ENCODE measurements around the gene BPI. TPM values are rescaled to one million over a fixed set of nuclear protein-coding genes. Genes with fewer than 3 reads are reported as not detected.

BPI gene
- total and polyA plus RNA-seq, 8 donors: 0.35 to 3.2 (median 0.79) TPM

GRCh38 chr20:38344107-38344701, 40.2 kb downstream of the BPI start:
- H3K27me3 ChIP-seq: peaks cover 0 to 13% of the 10 kb centered on the region in 2 donors
- intact Hi-C loops (cut with DNase I): no loop called here

DNA sequence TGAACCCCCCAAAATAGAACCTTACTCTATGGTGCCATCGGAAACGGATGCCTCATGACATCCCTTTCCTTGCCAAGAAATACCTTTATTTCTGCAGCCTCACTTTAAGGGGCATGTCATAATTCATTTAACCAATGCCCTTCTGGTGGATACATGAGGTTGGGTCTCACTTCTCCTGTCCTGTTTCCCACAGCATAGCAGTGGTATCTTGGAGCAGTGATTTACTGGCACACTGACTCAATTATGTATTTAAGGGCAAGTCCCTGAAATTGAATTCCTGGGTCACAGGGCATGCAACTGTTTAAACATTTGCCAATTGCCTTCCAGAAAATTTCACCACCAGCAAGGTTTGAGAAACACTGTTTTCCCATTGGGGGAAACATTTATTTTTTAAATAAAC, 41.7 kb downstream of the BPI start:
- H3K4me1 ChIP-seq: peaks cover 0 to 5% of the 10 kb centered on the region in 2 donors
- no peaks in the 10 kb centered on the region for H3K9me3 ChIP-seq
- TF ChIP-seq, protein P1, sequence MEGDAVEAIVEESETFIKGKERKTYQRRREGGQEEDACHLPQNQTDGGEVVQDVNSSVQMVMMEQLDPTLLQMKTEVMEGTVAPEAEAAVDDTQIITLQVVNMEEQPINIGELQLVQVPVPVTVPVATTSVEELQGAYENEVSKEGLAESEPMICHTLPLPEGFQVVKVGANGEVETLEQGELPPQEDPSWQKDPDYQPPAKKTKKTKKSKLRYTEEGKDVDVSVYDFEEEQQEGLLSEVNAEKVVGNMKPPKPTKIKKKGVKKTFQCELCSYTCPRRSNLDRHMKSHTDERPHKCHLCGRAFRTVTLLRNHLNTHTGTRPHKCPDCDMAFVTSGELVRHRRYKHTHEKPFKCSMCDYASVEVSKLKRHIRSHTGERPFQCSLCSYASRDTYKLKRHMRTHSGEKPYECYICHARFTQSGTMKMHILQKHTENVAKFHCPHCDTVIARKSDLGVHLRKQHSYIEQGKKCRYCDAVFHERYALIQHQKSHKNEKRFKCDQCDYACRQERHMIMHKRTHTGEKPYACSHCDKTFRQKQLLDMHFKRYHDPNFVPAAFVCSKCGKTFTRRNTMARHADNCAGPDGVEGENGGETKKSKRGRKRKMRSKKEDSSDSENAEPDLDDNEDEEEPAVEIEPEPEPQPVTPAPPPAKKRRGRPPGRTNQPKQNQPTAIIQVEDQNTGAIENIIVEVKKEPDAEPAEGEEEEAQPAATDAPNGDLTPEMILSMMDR (IDR thresholded peaks at IDR 0.05): no peak
- peaks cover 0 to 13% of the 10 kb centered on the region in 2 donors for H3K27me3 ChIP-seq
- H3K27ac ChIP-seq: no peak overlapping the region
- no peak for DNase-seq
- no peak for ATAC-seq
- H3K4me3 ChIP-seq: no peak overlapping the region
- no peaks in the 10 kb centered on the region for H3K36me3 ChIP-seq
- intact Hi-C loops (cut with DNase I): no loop called here

More at GRCh38 chr20:38344107-38344701, 40.2 kb downstream of the BPI start:
- Histone ChIP-seq H3K9me3 (no peaks in the 10 kb centered on the region), H3K4me3 (no peak overlapping the region), H3K27ac (no peak overlapping the region), H3K36me3 (no peaks in the 10 kb centered on the region), H3K4me1 (peaks cover 0 to 5% of the 10 kb centered on the region in 2 donors)
- DNase-seq (no peak), ATAC-seq (no peak)
- TF ChIP-seq, protein P1 (IDR thresholded peaks at IDR 0.05): no peak

DNA sequence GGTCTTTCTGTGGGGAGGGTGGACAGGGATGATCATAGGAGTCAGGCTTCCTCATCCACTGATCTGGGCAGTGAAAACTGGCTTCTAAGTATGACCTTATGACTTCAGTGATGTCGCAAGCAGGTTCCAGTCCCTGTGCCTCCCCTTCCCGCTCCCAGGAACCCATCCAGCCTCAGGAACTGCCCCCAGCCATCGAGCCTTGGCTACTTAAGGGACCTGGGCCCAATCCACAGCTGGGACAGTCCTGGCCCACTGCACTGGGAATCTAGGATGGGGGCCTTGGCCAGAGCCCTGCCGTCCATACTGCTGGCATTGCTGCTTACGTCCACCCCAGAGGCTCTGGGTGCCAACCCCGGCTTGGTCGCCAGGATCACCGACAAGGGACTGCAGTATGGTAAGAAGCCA, 42.3 kb downstream of the BPI start, which contains the start of gene LBP:
Gene LBP, plus strand, starts transcription at position 236 of the 405 bp plus-strand sequence. Its CDS starts 35 bp downstream, at position 271.
- TF ChIP-seq, protein P1 (IDR thresholded peaks at IDR 0.05): no peak
- peaks cover 0 to 5% of the 10 kb centered on the region in 2 donors for H3K4me1 ChIP-seq
- no peak for ATAC-seq

DNA sequence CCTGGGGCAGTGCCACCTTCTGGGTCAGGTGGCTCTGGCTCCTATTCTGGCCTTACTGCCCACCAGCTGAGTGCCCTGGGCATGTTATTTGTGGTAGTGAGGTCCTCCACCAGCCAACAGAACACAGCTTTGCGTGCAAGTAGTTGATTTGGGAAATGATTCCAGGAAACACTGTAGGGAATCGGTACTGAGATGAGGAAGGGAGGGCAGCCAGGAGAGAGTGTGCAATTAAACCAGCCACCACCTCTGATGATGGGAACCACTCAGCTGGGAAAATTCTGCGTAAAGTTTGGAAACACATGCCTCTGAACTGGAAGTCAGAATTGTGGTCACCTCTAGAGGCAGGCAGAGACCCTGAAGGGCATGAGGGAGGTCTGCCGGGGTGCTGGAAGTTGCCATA, 42.8 kb downstream of the BPI start:
- ATAC-seq: no peak
- H3K27me3 ChIP-seq: peaks cover 0 to 13% of the 10 kb centered on the region in 2 donors

More for the DNA sequence above, 42.3 kb downstream of the BPI start, which contains the start of gene LBP:
- Histone ChIP-seq H3K36me3 (no peaks in the 10 kb centered on the region), H3K27ac (no peak within 1 kb of the TSS), H3K27me3 (peaks cover 0 to 13% of the 10 kb centered on the region in 2 donors), H3K4me3 (no peak within 1 kb of the TSS), H3K9me3 (no peaks in the 10 kb centered on the region)
- DNase-seq: no peak
- intact Hi-C loops (cut with DNase I): no loop called here

DNA sequence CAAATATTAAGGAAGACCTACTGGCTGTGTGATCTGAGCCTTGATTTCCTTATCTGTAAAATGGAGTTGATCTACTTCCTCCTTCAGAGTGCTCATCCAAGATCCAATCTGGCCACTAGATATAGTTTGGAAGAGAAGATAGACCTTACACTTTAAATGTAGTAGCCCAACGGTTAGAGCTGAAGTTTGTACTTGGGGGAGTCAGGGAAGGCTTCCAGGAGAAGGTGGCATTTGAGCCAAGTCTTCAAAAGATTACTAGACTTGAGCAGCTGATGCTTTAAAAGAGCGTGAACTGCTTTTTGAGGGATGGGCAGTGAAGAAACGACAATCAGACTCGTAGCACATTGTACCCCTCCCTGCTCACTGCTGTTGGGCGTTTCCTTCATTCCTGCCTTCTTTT, 45.9 kb downstream of the BPI start:
- intact Hi-C loops (cut with DNase I): no loop called here
- no peaks in the 10 kb centered on the region for H3K36me3 ChIP-seq
- H3K27ac ChIP-seq: no peak overlapping the region
- DNase-seq (no peak), ATAC-seq (no peak)
- no peak overlapping the region for H3K4me3 ChIP-seq
- TF ChIP-seq, protein P1 (IDR thresholded peaks at IDR 0.05): no peak
- peaks cover 0 to 13% of the 10 kb centered on the region in 2 donors for H3K27me3 ChIP-seq
- H3K4me1 ChIP-seq: no peaks in the 10 kb centered on the region
- no peaks in the 10 kb centered on the region for H3K9me3 ChIP-seq

More for the DNA sequence above, 42.8 kb downstream of the BPI start:
- Histone ChIP-seq H3K4me1 (peaks cover 0 to 5% of the 10 kb centered on the region in 2 donors), H3K27ac (no peak overlapping the region), H3K4me3 (no peak overlapping the region), H3K36me3 (no peaks in the 10 kb centered on the region), H3K9me3 (no peaks in the 10 kb centered on the region)
- intact Hi-C loops (cut with DNase I): no loop called here
- no peak for DNase-seq
- TF ChIP-seq, protein P1 (IDR thresholded peaks at IDR 0.05): no peak

All from left lung (tissue), 10 donors.